Fibroblast of peridontal ligament (primary cell): ENCODE measurements around the gene DPH2.

Experiments
- DNase-seq: peaks from one replicate; pipeline ENCODE4 v3.0.0-alpha.2; 2010; ENCODE audit errors: extremely low read depth

Gene DPH2

DNA sequence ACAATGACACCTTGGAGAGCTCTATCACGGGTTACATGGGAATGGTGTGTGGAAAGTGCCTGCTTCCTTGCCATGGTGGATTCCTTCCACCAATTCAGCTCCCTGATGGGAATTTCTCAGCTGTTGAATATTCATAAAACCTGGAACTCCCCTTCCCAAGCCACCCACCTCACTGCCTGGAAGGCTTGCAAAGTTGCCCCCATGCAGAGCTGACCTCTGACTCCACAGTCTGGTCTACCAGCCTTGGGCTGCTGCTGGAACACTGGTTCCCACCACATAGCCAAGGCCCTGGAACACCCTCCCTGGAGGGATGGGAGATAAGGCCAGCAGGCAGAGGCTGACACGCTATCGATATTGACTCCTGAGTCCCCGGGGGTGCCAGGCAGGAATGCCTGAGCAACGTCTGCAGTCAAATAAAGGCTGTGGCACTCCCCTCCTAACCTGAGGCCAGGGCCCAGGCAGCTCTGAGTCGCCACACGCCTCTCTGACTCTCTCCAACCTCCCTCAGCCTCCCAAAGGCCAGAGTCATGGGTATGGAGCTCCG lies 30.4 kb downstream of the DPH2 start:
- DNase-seq = no peak

DNA sequence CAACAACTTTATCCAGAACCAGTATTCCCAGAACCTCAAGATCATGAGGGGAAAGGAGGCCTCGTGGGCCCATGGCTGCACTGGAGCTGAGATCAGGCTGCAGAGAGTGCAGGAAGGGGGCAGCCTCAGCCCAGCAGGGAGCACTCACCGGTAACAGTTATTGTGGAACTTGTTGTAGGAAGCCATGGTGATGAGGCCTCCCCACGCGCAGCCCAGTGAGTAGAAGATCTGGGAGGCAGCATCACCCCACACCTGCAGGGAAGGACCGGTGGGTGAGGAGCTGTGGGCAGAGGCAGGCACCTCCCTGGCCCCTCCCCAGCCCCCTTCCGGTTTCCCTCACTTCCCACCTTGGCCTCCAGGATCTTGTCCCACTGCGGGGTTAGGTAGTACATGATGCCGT lies 32.4 kb downstream of the DPH2 start:
- DNase-seq = no peak

- DNase-seq = no peak
Measured at GRCh38 chr1:44002606-44003157, 32.9 kb downstream of the DPH2 start.

- DNase-seq = no peak
Measured at GRCh38 chr1:44008259-44008658, 38.4 kb downstream of the DPH2 start.

DNA sequence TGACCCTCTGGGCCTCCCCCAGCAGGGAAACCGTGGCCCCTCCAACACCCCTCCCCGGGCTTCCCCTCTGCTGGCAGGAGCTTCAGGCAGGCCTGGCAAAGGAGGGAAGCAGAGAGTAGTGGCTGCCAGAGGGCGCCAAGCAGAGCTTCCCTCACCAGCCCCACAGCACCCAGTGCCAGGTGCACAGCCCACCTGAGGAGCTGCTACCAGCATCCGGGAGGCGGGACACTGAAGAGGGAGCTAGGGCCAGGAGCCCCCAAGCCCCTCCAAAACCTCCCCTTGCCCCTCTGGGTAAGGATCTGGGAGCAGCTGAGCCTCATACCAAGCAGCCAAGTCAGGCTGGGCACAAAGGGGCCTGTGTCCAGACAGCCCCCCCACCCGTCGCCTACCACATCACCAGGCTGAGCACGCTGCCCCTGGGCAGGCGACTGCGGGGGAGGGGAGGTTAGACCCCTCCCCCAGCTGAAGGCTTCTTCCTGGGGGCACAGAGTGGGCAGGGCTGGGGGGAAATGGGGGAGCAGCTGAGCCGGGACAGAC lies 41.2 kb downstream of the DPH2 start:
- no peak for DNase-seq

DNA sequence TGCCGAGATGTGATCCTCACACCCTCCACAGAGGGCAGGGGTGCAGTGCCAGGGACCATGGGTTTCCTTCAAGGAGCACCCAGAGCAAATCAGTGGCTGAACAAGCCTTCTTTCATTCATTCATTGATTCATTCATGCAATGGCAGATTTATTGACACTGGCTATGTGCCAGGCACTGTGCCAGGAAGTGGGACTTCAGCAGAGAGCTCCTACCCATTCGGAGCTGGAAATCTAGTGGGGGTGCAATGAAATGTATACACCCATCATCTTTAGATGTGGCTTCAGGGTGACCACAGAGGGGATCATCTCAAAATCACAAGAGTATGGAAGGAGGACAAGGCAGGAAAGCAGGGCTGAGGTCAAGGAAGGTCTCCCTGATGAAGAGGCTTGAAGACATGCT lies 42.6 kb downstream of the DPH2 start:
- no peak for DNase-seq

DNA sequence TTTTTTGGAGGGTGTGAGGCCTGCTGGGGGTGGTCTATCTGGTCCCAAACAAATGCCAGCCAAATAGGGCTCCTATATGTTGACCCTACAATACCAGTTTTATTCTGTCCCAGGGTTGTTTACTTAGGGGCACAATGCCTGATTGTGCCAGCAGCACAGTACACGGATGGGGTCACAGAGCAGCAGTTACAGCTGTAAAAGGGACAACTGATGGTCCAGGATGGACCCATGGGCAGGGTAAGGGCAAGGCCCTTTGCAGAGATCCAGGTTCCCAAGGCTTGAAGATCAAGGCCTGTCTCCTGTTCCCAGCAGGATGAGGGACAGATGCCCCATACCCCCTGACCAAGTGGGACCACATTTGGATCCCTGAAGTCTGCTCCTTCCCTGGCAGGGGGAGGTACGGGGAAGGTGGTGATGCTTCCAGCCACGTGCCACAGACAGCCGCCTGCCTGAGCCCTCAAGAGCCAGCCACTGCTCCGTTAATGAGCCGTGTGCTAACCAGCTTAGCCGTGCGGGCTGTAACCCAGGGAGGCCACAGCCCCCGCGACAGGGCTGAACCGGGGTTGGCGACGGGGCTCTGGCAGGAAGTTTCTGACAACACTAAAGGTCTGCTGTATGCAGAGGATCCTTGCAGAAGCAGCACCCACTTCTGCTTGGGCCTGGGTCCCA lies 43.3 kb downstream of the DPH2 start:
- DNase-seq = no peak

- no peak for DNase-seq
Measured at GRCh38 chr1:44013949-44014348, 44.1 kb downstream of the DPH2 start.

GRCh38 chr1:44014365-44015104 lies 44.7 kb downstream of the DPH2 start:
- no peak for DNase-seq

GRCh38 chr1:44015206-44015605 lies 45.4 kb downstream of the DPH2 start:
- no peak for DNase-seq

GRCh38 chr1:44016041-44016889 lies 46.5 kb downstream of the DPH2 start:
- no peak for DNase-seq

GRCh38 chr1:44016890-44017400 lies 47.1 kb downstream of the DPH2 start:
- no peak for DNase-seq

DNA sequence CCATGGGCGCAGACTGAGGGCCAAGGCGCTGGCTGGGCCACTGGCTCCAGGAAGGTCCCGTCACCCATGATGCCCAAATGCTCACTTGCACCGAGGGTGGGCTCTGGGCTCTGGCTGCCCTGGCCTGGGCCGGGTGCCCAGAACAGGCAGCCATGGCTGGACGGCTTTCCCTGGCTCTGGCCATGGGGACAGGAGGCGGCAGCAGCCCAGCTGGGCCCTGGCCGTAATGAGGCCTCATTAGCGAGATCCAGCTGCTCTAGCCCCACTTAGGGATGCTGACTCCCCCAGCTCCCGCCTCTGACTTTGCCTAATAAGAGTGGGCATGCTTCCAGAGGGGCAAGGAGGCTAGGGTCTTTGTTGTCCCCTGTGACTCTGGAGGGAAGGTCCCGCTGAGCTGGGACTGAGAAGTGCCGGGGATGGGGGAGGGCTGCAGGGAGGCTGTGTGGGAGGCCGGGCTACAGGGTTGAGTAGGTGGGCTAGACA lies 49.7 kb downstream of the DPH2 start:
- DNase-seq = no peak

DNA sequence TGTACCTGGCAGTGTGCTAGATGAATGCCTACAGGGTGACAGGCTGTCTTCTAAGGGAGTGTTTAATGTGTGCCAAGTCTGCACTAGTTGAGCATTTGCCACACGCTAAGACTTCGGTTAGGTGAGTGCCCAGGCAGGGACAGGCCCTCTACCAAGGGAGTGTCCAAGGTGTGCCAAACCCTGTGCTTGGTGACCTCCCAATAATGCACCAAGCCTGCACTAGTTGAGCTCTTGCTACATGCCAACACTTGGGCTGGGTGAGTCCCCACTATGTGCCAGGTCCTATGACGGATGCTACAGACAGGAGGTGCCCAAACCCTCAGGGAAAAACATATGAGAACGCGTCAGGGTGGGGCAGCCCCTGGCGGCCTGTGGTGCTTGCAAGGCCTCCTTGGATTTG lies 50.7 kb downstream of the DPH2 start:
- no peak for DNase-seq

DNA sequence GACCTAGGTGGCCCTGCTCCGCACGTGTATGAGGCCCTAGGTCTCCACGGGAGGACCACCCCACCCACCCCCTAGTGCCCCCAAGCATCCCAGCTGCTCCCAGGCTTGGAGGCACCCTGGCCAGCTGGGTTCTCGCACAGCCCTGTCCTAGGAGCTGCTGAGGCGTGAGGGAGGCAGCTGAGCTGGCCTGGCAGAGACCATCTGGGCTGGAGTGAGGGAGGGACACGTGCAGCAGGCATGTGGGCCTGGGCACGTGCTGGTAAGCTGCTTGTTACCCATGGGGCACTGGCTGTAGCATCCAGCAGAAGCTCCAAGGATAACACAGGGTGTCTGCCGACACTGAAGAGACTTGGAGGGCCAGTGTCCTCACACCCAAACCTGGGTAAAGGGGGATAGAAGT lies 51.3 kb downstream of the DPH2 start:
- DNase-seq = no peak

- no peak for DNase-seq
Measured at GRCh38 chr1:44021581-44022321, 51.9 kb downstream of the DPH2 start.
